Measurements from ENCODE around the gene RAB3GAP2.

DNA sequence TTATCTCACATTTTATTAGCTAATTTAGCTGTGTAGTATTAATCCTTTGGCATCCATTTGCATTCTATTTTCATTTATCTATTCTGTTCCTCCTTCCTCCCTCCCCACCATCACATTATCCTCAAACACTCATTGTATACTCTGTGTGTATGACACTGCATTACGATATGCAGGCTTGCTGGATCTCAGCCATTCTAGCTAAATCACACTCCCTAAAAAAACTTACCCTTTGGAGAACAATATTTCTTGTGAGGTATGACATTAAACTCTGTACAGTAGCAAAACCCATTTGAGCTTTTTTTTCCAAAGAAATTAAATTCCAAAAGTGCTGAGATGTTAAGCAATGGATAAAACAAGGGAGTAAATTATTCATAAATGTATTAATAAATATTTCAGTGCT is 11.4 kb upstream of the RAB3GAP2 start:
- no peak for TF ChIP-seq CTCF (IDR thresholded peaks at IDR 0.05)
- TF ChIP-seq ZFX (IDR thresholded peaks at IDR 0.05; ENCODE audit: borderline replicate concordance), result no peak

All from 22Rv1 (cell line).